GM12878 (cell line): ENCODE data around the gene OPN3. TPM values are rescaled to one million over a fixed set of nuclear protein-coding genes. Genes with fewer than 3 reads are reported as not detected.

Source experiments
- ATAC-seq: fragments of 200-7000 bp; cut with Tn5 transposase; 3 replicates; pipeline ENCODE4 v1.9.1; 2020; ENCODE audit warnings: mild to moderate bottlenecking, moderate library complexity
- BruUV-seq: library from RNA; stranded (reverse); fragments of 400-500 nt; replicated peaks from 2 replicates; lab custom pipeline; 2021; lab: Mats Ljungman, UMichigan
- CTCF ChIA-PET: fragments of 300-600 bp; sonication (Branson Sonifier 250); formaldehyde crosslinking; extraction: SDS; loops from one replicate; lab custom pipeline; 2021; ENCODE audit warnings: inconsistent platforms; lab: Yijun Ruan, JAX
- POLR2A ChIA-PET: fragments of 350-600 bp; formaldehyde crosslinking; extraction: SDS; loops from one replicate; lab custom pipeline; 2021; ENCODE audit warnings: inconsistent platforms; lab: Charles Lee
- RAD21 ChIA-PET: fragments of 300-600 bp; sonication (Branson Sonifier 250); formaldehyde crosslinking; loops from one replicate; lab custom pipeline; 2023; ENCODE audit warnings: antibody characterized with exemption; ENCODE audit not compliant: unreplicated experiment; lab: Charles Lee
- SMC1A ChIA-PET: fragments of 300-600 bp; sonication (Branson Sonifier 250); formaldehyde crosslinking; loops from one replicate; lab custom pipeline; 2023; ENCODE audit not compliant: unreplicated experiment, uncharacterized antibody; lab: Charles Lee
- DNase-seq: peaks from one replicate; pipeline ENCODE4 v3.0.0-alpha.2; 2011; ENCODE audit warnings: low read depth, low spot score
- FAIRE-seq: peaks from 3 replicates; lab custom pipeline; 2011; peaks lifted over from hg19 to GRCh38; lab: Jason Lieb, UNC
- H2AFZ ChIP-seq: 2 replicates; pipeline ENCODE4 v1.6.0; 2011; ENCODE audit warnings: low read depth, low read length, control low read depth; ENCODE audit not compliant: control insufficient read depth
- H3K27ac ChIP-seq: 2 replicates; pipeline ENCODE4 v1.5.1; 2011; ENCODE audit warnings: control low read depth; ENCODE audit not compliant: control insufficient read depth, insufficient read depth
- H3K27me3 ChIP-seq, 2 experiments: replicated peaks in 1 of 2; 2 replicates each; pipeline versions ENCODE4 v1.6.0 to v1.6.1; 2011; ENCODE audit warnings: low read length in 1 of 2; ENCODE audit not compliant: control insufficient read depth in 2 of 2, insufficient read depth in 2 of 2
- H3K36me3 ChIP-seq, 2 experiments: 2 replicates each; pipeline ENCODE4 v1.5.1; 2011; ENCODE audit warnings: low read length in 1 of 2; ENCODE audit not compliant: control insufficient read depth in 2 of 2, insufficient read depth in 2 of 2
- H3K4me1 ChIP-seq: 2 replicates; pipeline ENCODE4 v1.6.1; 2011; ENCODE audit warnings: mild to moderate bottlenecking, low read length, moderate library complexity, mixed read lengths; ENCODE audit not compliant: control insufficient read depth, insufficient read depth
- H3K4me2 ChIP-seq: 2 replicates; pipeline ENCODE4 v1.6.0; 2011; ENCODE audit warnings: control low read depth; ENCODE audit not compliant: control insufficient read depth, insufficient read depth
- H3K4me3 ChIP-seq: fragments of 200-600 bp; sonication (generic); 2 replicates; pipeline ENCODE4 v1.5.1; 2016
- H3K79me2 ChIP-seq: 2 replicates; pipeline ENCODE4 v1.6.0; 2011; ENCODE audit warnings: low read length; ENCODE audit not compliant: control insufficient read depth, insufficient read depth
- H3K9ac ChIP-seq: 2 replicates; pipeline ENCODE4 v1.8.0; 2011; ENCODE audit warnings: low read length, control low read depth, mixed read lengths; ENCODE audit not compliant: control insufficient read depth, insufficient read depth
- H3K9me3 ChIP-seq: replicated peaks from 3 replicates; pipeline ENCODE4 v1.5.1; 2011; ENCODE audit warnings: mild to moderate bottlenecking, low read length; ENCODE audit not compliant: control insufficient read depth, insufficient read depth
- H4K20me1 ChIP-seq: 2 replicates; pipeline ENCODE4 v1.6.0; 2011; ENCODE audit not compliant: control insufficient read depth, insufficient read depth
- HDAC2 ChIP-seq: fragments of 200-600 bp; sonication (generic); IDR thresholded peaks from 2 replicates; pipeline ENCODE4 v1.6.1; 2017
- MXI1 ChIP-seq: fragments of 150-350 bp; IDR thresholded peaks from 2 replicates; pipeline ENCODE4 v1.6.1; 2011; ENCODE audit warnings: low read depth, mild to moderate bottlenecking, inconsistent platforms, low read length, improper control_type of control experiment
- NFYB ChIP-seq: IDR thresholded peaks from 2 replicates; pipeline ENCODE4 v1.6.1; 2011; ENCODE audit warnings: low read depth, mild to moderate bottlenecking, low read length, improper control_type of control experiment, moderate library complexity; ENCODE audit not compliant: insufficient read depth
- POLR2A ChIP-seq: IDR thresholded peaks from 2 replicates; pipeline ENCODE4 v1.6.1; 2011; ENCODE audit warnings: low read depth, mild to moderate bottlenecking, low read length
- ZNF207 ChIP-seq: fragments of 450-650 bp; IDR thresholded peaks from 2 replicates; pipeline ENCODE4 v1.6.1; 2014; ENCODE audit warnings: antibody characterized with exemption, mild to moderate bottlenecking, borderline replicate concordance
- ZNF217 ChIP-seq: fragments of 450-650 bp; IDR thresholded peaks from 2 replicates; pipeline ENCODE4 v1.6.1; 2017; ENCODE audit warnings: antibody characterized with exemption, mild to moderate bottlenecking
- in situ Hi-C: fragments of 300-500 bp; cut with MboI; formaldehyde crosslinking; loops from 9 replicates; pipeline ENCODE4 v1.14.3; 2018; ENCODE audit warnings: mixed read lengths
- intact Hi-C: fragments of 100-400 bp; cut with micrococcal nuclease; formaldehyde crosslinking; loops from one replicate; pipeline ENCODE4 v1.14.2; 2022; ENCODE audit not compliant: unreplicated experiment
- polyA plus RNA-seq, 11 experiments: library from polyadenylated mRNA; depleted of rRNA in 4 of 11; unstranded in 6 of 11; stranded (reverse) in 5 of 11; fragments of >200 nt; fragmentation: Nextera tagmentation in 4 of 11; fragmentation: Illumina TruSeq in 1 of 11; extraction: Ambion mirVana in 4 of 11; extraction: Trizol in 1 of 11; gene quantifications; 1 replicate in 1 of 11; 2 replicates in 10 of 11; pipeline versions ENCODE4 v1.2.1 to v1.2.3, GENCODE V29; 2011 to 2016; ENCODE audit warnings: inconsistent platforms in 2 of 11, missing spikeins in 2 of 11, low read depth in 1 of 11
- total RNA-seq, 4 experiments: library from RNA; depleted of rRNA in 3 of 4; stranded (reverse); fragments of >200 nt in 3 of 4; fragmentation: Illumina TruSeq in 1 of 4; extraction: Trizol in 1 of 4; gene quantifications; 2 replicates each; pipeline versions ENCODE4 v1.2.1 to v1.2.3, GENCODE V29; 2013 to 2021
- TF ChIP-seq, protein P1 (sequence below): IDR thresholded peaks from 2 replicates; pipeline ENCODE4 v1.6.1; 2011; ENCODE audit warnings: low read depth, mild to moderate bottlenecking, low read length, moderate library complexity, borderline replicate concordance; ENCODE audit errors: extremely low read depth
- TF ChIP-seq, protein P2 (sequence below): IDR thresholded peaks from 2 replicates; pipeline ENCODE4 v1.6.1; 2012; ENCODE audit warnings: low read depth, low read length, improper control_type of control experiment
- TF ChIP-seq, protein P3 (sequence below): fragments of 450-650 bp; IDR thresholded peaks from 2 replicates; pipeline ENCODE4 v1.6.1; 2016; ENCODE audit warnings: mild to moderate bottlenecking, moderate library complexity, borderline replicate concordance
- TF ChIP-seq, protein P4 (sequence below): fragments of 450-650 bp; IDR thresholded peaks from 2 replicates; pipeline ENCODE4 v1.6.1; 2017; ENCODE audit warnings: mild to moderate bottlenecking, low read depth, inconsistent platforms; ENCODE audit not compliant: poor library complexity, severe bottlenecking
- TF ChIP-seq, protein P5 (sequence below): IDR thresholded peaks from 2 replicates; pipeline ENCODE4 v1.6.1; 2011; ENCODE audit warnings: mild to moderate bottlenecking, low read depth, low read length, moderate library complexity; ENCODE audit not compliant: insufficient replicate concordance
- TF ChIP-seq, protein P6 (sequence below): fragments of 150-350 bp; IDR thresholded peaks from 2 replicates; pipeline ENCODE4 v1.6.1; 2016; ENCODE audit warnings: low read depth, low read length

OPN3 gene
- total and polyA plus RNA-seq, 10 of the 15 experiments (the other 5 are each of a cell fraction or from before 2014, with no cell fraction given), result 0.26 to 12.2 (median 7.4) TPM

DNA sequence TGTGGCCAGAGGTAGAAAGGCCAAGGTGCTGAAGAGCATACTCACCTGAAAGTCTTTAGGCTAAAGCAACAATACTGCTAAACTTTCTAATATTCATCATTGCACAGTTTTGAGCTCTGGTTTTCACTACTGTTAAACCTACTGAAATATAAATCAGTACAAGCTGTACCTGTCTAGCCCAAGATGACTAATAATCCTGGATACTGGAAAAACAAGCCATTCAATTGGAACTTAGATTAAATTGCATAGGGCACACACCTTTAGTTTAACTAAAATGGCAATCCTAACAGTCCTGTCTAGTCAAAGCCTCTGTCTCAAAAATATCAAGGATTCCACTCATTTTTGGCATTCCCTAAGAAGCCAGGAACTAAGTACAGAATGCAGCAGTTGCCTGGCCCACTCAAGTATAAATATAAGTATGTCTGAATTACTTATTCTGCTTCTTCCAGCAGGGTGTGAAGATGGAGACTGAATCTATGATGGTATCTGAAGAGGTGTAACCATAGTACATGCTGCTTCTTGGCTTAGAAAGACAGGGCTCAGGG, 3.1 kb downstream of the OPN3 start:
- in situ Hi-C loops, result no loop called here
- no TSS peak for BruUV-seq
- Histone ChIP-seq H3K27ac (no peak overlapping the region), H3K4me1 (peaks cover 10% of the 10 kb centered on the region), H3K36me3 (no peaks in the 10 kb centered on the region; a peak in 1 of 4 replicates), H3K79me2 (peaks cover 39% of the 10 kb centered on the region), H3K9me3 (no peaks in the 10 kb centered on the region), H2AFZ (no peak overlapping the region), H3K4me2 (peak overlapping the region; percentile 87), H3K9ac (no peak overlapping the region), H4K20me1 (no peaks in the 10 kb centered on the region), H3K27me3 (no peaks in the 10 kb centered on the region), H3K4me3 (peak overlapping the region; percentile 94)
- intact Hi-C loops, result loop anchor here (5.0 kb wide), 1 partner anchor 210 kb away; the partner anchor contains the start of gene EXO1
- FAIRE-seq (no peak), ATAC-seq (no peak), DNase-seq (no peak)
- CTCF ChIA-PET, result interaction anchor here (1.7 kb wide), 1 partner anchor 10 kb away, joined by 4 read pairs; no protein-coding TSS in a partner anchor
- SMC1A ChIA-PET, result interaction anchor here (1.0 to 2.4 kb wide), 2 partner anchors 11 to 26 kb away, joined by 3 to 7 read pairs; no protein-coding TSS in a partner anchor
- POLR2A ChIA-PET, result no interaction called here
- RAD21 ChIA-PET, result no interaction called here
- TF ChIP-seq, protein P1, sequence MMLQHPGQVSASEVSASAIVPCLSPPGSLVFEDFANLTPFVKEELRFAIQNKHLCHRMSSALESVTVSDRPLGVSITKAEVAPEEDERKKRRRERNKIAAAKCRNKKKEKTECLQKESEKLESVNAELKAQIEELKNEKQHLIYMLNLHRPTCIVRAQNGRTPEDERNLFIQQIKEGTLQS, result no peak
- TF ChIP-seq MXI1 (no peak), HDAC2 (no peak), ZNF207 (no peak), POLR2A (no peak), NFYB (no peak), ZNF217 (no peak)
- TF ChIP-seq, protein P2, sequence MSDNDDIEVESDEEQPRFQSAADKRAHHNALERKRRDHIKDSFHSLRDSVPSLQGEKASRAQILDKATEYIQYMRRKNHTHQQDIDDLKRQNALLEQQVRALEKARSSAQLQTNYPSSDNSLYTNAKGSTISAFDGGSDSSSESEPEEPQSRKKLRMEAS, result no peak
- TF ChIP-seq, protein P3, sequence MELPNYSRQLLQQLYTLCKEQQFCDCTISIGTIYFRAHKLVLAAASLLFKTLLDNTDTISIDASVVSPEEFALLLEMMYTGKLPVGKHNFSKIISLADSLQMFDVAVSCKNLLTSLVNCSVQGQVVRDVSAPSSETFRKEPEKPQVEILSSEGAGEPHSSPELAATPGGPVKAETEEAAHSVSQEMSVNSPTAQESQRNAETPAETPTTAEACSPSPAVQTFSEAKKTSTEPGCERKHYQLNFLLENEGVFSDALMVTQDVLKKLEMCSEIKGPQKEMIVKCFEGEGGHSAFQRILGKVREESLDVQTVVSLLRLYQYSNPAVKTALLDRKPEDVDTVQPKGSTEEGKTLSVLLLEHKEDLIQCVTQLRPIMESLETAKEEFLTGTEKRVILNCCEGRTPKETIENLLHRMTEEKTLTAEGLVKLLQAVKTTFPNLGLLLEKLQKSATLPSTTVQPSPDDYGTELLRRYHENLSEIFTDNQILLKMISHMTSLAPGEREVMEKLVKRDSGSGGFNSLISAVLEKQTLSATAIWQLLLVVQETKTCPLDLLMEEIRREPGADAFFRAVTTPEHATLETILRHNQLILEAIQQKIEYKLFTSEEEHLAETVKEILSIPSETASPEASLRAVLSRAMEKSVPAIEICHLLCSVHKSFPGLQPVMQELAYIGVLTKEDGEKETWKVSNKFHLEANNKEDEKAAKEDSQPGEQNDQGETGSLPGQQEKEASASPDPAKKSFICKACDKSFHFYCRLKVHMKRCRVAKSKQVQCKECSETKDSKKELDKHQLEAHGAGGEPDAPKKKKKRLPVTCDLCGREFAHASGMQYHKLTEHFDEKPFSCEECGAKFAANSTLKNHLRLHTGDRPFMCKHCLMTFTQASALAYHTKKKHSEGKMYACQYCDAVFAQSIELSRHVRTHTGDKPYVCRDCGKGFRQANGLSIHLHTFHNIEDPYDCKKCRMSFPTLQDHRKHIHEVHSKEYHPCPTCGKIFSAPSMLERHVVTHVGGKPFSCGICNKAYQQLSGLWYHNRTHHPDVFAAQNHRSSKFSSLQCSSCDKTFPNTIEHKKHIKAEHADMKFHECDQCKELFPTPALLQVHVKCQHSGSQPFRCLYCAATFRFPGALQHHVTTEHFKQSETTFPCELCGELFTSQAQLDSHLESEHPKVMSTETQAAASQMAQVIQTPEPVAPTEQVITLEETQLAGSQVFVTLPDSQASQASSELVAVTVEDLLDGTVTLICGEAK, result no peak
- TF ChIP-seq, protein P4, sequence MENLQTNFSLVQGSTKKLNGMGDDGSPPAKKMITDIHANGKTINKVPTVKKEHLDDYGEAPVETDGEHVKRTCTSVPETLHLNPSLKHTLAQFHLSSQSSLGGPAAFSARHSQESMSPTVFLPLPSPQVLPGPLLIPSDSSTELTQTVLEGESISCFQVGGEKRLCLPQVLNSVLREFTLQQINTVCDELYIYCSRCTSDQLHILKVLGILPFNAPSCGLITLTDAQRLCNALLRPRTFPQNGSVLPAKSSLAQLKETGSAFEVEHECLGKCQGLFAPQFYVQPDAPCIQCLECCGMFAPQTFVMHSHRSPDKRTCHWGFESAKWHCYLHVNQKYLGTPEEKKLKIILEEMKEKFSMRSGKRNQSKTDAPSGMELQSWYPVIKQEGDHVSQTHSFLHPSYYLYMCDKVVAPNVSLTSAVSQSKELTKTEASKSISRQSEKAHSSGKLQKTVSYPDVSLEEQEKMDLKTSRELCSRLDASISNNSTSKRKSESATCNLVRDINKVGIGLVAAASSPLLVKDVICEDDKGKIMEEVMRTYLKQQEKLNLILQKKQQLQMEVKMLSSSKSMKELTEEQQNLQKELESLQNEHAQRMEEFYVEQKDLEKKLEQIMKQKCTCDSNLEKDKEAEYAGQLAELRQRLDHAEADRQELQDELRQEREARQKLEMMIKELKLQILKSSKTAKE, result no peak
- TF ChIP-seq, protein P5, sequence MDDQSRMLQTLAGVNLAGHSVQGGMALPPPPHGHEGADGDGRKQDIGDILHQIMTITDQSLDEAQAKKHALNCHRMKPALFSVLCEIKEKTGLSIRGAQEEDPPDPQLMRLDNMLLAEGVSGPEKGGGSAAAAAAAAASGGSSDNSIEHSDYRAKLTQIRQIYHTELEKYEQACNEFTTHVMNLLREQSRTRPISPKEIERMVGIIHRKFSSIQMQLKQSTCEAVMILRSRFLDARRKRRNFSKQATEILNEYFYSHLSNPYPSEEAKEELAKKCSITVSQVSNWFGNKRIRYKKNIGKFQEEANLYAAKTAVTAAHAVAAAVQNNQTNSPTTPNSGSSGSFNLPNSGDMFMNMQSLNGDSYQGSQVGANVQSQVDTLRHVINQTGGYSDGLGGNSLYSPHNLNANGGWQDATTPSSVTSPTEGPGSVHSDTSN, result no peak
- TF ChIP-seq, protein P6, sequence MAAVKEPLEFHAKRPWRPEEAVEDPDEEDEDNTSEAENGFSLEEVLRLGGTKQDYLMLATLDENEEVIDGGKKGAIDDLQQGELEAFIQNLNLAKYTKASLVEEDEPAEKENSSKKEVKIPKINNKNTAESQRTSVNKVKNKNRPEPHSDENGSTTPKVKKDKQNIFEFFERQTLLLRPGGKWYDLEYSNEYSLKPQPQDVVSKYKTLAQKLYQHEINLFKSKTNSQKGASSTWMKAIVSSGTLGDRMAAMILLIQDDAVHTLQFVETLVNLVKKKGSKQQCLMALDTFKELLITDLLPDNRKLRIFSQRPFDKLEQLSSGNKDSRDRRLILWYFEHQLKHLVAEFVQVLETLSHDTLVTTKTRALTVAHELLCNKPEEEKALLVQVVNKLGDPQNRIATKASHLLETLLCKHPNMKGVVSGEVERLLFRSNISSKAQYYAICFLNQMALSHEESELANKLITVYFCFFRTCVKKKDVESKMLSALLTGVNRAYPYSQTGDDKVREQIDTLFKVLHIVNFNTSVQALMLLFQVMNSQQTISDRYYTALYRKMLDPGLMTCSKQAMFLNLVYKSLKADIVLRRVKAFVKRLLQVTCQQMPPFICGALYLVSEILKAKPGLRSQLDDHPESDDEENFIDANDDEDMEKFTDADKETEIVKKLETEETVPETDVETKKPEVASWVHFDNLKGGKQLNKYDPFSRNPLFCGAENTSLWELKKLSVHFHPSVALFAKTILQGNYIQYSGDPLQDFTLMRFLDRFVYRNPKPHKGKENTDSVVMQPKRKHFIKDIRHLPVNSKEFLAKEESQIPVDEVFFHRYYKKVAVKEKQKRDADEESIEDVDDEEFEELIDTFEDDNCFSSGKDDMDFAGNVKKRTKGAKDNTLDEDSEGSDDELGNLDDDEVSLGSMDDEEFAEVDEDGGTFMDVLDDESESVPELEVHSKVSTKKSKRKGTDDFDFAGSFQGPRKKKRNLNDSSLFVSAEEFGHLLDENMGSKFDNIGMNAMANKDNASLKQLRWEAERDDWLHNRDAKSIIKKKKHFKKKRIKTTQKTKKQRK, result no peak
